Mucosa of stomach (tissue), 1 donor: ENCODE results near the gene COPS8.

Experiments
- H3K27me3 ChIP-seq: one replicate; pipeline ENCODE4 v1.7.0; 2013; ENCODE audit warnings: mild to moderate bottlenecking, low read length; ENCODE audit not compliant: control insufficient read depth, insufficient read depth
- H3K36me3 ChIP-seq: one replicate; pipeline ENCODE4 v1.7.0; 2013; ENCODE audit warnings: low read length; ENCODE audit not compliant: control insufficient read depth, insufficient read depth
- H3K4me1 ChIP-seq: one replicate; pipeline ENCODE4 v1.7.0; 2013; ENCODE audit warnings: mild to moderate bottlenecking, low read length; ENCODE audit not compliant: control insufficient read depth, insufficient read depth
- H3K4me3 ChIP-seq: one replicate; pipeline ENCODE4 v1.7.0; 2013; ENCODE audit warnings: low read length
- H3K9ac ChIP-seq: one replicate; pipeline ENCODE4 v1.7.0; 2013; ENCODE audit warnings: mild to moderate bottlenecking, low read length, moderate library complexity
- H3K9me3 ChIP-seq: one replicate; pipeline ENCODE4 v1.7.0; 2013; ENCODE audit warnings: mild to moderate bottlenecking, low read length, moderate library complexity; ENCODE audit not compliant: control insufficient read depth
- donor health status: Pancreatic carcinoma.

Gene COPS8

GRCh38 chr2:237129625-237130263, 44.1 kb downstream of the COPS8 start:
- Histone ChIP-seq H3K27me3 (no peaks in the 10 kb centered on the region), H3K4me3 (no peak overlapping the region), H3K4me1 (peaks cover 33% of the 10 kb centered on the region), H3K9me3 (no peaks in the 10 kb centered on the region), H3K9ac (no peak overlapping the region), H3K36me3 (no peaks in the 10 kb centered on the region)

- Histone ChIP-seq H3K36me3 (no peaks in the 10 kb centered on the region), H3K4me3 (no peak overlapping the region), H3K4me1 (peaks cover 28% of the 10 kb centered on the region), H3K9ac (no peak overlapping the region), H3K9me3 (no peaks in the 10 kb centered on the region), H3K27me3 (no peaks in the 10 kb centered on the region)
These were observed 45.1 kb downstream of the COPS8 start for GRCh38 chr2:237130562-237131421.

GRCh38 chr2:237131749-237132533, 46.3 kb downstream of the COPS8 start:
- no peaks in the 10 kb centered on the region for H3K27me3 ChIP-seq
- no peaks in the 10 kb centered on the region for H3K9me3 ChIP-seq
- peaks cover 17% of the 10 kb centered on the region for H3K4me1 ChIP-seq
- no peak overlapping the region for H3K4me3 ChIP-seq
- no peaks in the 10 kb centered on the region for H3K36me3 ChIP-seq
- H3K9ac ChIP-seq = no peak overlapping the region

GRCh38 chr2:237132799-237133198, 47.1 kb downstream of the COPS8 start:
- H3K9ac ChIP-seq = no peak overlapping the region
- no peaks in the 10 kb centered on the region for H3K36me3 ChIP-seq
- H3K4me3 ChIP-seq = no peak overlapping the region
- H3K4me1 ChIP-seq = peaks cover 9% of the 10 kb centered on the region
- H3K27me3 ChIP-seq = no peaks in the 10 kb centered on the region
- H3K9me3 ChIP-seq = no peaks in the 10 kb centered on the region

GRCh38 chr2:237134321-237135230, 48.9 kb downstream of the COPS8 start:
- no peak overlapping the region for H3K4me3 ChIP-seq
- H3K36me3 ChIP-seq = no peaks in the 10 kb centered on the region
- no peaks in the 10 kb centered on the region for H3K4me1 ChIP-seq
- no peak overlapping the region for H3K9ac ChIP-seq
- no peaks in the 10 kb centered on the region for H3K9me3 ChIP-seq
- H3K27me3 ChIP-seq = no peaks in the 10 kb centered on the region

- no peak overlapping the region for H3K9ac ChIP-seq
- no peaks in the 10 kb centered on the region for H3K36me3 ChIP-seq
- H3K9me3 ChIP-seq = no peaks in the 10 kb centered on the region
- H3K4me3 ChIP-seq = no peak overlapping the region
- no peaks in the 10 kb centered on the region for H3K27me3 ChIP-seq
- H3K4me1 ChIP-seq = no peaks in the 10 kb centered on the region
These were observed 51.1 kb downstream of the COPS8 start for GRCh38 chr2:237136824-237137223.

GRCh38 chr2:237137626-237138323, 52.1 kb downstream of the COPS8 start:
- H3K4me3 ChIP-seq = no peak overlapping the region
- no peaks in the 10 kb centered on the region for H3K27me3 ChIP-seq
- H3K4me1 ChIP-seq = no peaks in the 10 kb centered on the region
- H3K9me3 ChIP-seq = no peaks in the 10 kb centered on the region
- H3K9ac ChIP-seq = no peak overlapping the region
- no peaks in the 10 kb centered on the region for H3K36me3 ChIP-seq

GRCh38 chr2:237139123-237139675, 53.5 kb downstream of the COPS8 start:
- Histone ChIP-seq H3K27me3 (no peaks in the 10 kb centered on the region), H3K4me1 (no peaks in the 10 kb centered on the region), H3K4me3 (no peak overlapping the region), H3K9ac (no peak overlapping the region), H3K36me3 (no peaks in the 10 kb centered on the region), H3K9me3 (no peaks in the 10 kb centered on the region)

- no peaks in the 10 kb centered on the region for H3K9me3 ChIP-seq
- H3K27me3 ChIP-seq = no peaks in the 10 kb centered on the region
- no peak overlapping the region for H3K4me3 ChIP-seq
- no peaks in the 10 kb centered on the region for H3K36me3 ChIP-seq
- no peaks in the 10 kb centered on the region for H3K4me1 ChIP-seq
- no peak overlapping the region for H3K9ac ChIP-seq
These were observed 55.1 kb downstream of the COPS8 start for GRCh38 chr2:237140689-237141285.

GRCh38 chr2:237141571-237142051, 55.9 kb downstream of the COPS8 start:
- no peaks in the 10 kb centered on the region for H3K36me3 ChIP-seq
- H3K4me3 ChIP-seq = no peak overlapping the region
- H3K27me3 ChIP-seq = no peaks in the 10 kb centered on the region
- H3K4me1 ChIP-seq = no peaks in the 10 kb centered on the region
- no peak overlapping the region for H3K9ac ChIP-seq
- H3K9me3 ChIP-seq = no peaks in the 10 kb centered on the region
